ENCODE results near the gene SERINC5. TPM values are rescaled to one million over a fixed set of nuclear protein-coding genes. Genes with fewer than 3 reads are reported as not detected.
A peak's percentile ranks its signal among the peaks of the same experiment; 100 is the strongest.

The SERINC5 gene
- total and polyA plus RNA-seq, 2 of the 4 experiments (the other 2 are of a cell fraction): 5.0 to 8.1 TPM

- intact Hi-C loops (cut with micrococcal nuclease): no loop called here
- H3K4ac ChIP-seq (ENCODE audit: low read depth, low read length): no peak overlapping the region
- H2BK120ac ChIP-seq (ENCODE audit: low read depth, low read length): no peak overlapping the region
- peak overlapping the region; percentile 58 for H2AFZ ChIP-seq (replicated peaks; ENCODE audit: low read length, poor library complexity)
- H4K8ac ChIP-seq (ENCODE audit: low read depth in 2 of 2, low read length in 2 of 2): 0 out of 4 replicates have a peak overlapping the region, but pooled peaks of 1 of the 2 experiments have one; percentile 26
- no peak overlapping the region for H3K9ac ChIP-seq (ENCODE audit: low read depth, low read length)
- no peak overlapping the region for H3K4me3 ChIP-seq (ENCODE audit: insufficient read depth, low read depth, low read length)
- H3K23ac ChIP-seq (ENCODE audit: low read depth, low read length): peak overlapping the region; percentile 12; the same call in 1 of the 2 replicates
- ChIA-PET CTCF (interaction anchor here (1.3 kb wide), 1 partner anchor 66 kb away, joined by 3 read pairs; no protein-coding TSS in a partner anchor), POLR2A (ENCODE audit: unreplicated experiment) (no interaction called here)
- no CpG with 5 or more reads among the region's 4 CpGs for WGBS, 2 experiments (ENCODE audit: extremely low coverage in 2 of 2, insufficient read length in 1 of 2)
- no peaks in the 10 kb centered on the region for H3K9me3 ChIP-seq (ENCODE audit: control insufficient read depth, insufficient read depth, low read length)
- no TSS peak for BruUV-seq (replicated peaks)
- H3K14ac ChIP-seq (replicated peaks; ENCODE audit: low read depth, low read length): peak overlapping the region; percentile 47; the same call in 1 of the 2 replicates
- no peak overlapping the region for H3K18ac ChIP-seq (ENCODE audit: low read depth, low read length)
- ATAC-seq (ENCODE audit: low read depth) (no peak), DNase-seq (no peak)
- no peak overlapping the region for H3K56ac ChIP-seq (ENCODE audit: extremely low read depth, insufficient read depth, low read length)
- H2BK5ac ChIP-seq (ENCODE audit: low read depth, low read length, poor library complexity, severe bottlenecking): no peak overlapping the region
- no peak overlapping the region for H3K4me2 ChIP-seq (ENCODE audit: low read depth, low read length)
- no peaks in the 10 kb centered on the region for H4K20me1 ChIP-seq (ENCODE audit: insufficient read depth, low read length)
- H2BK20ac ChIP-seq (ENCODE audit: low read depth, low read length): no peak overlapping the region
- no peaks in the 10 kb centered on the region for H3K36me3 ChIP-seq (ENCODE audit: control insufficient read depth, insufficient read depth, low read length)
- TF ChIP-seq POLR2A (IDR thresholded peaks at IDR 0.05; ENCODE audit: low read depth, low read length) (no peak), CHD1 (IDR thresholded peaks at IDR 0.05; ENCODE audit: low read depth, low read length) (no peak), FOS (IDR thresholded peaks at IDR 0.05; ENCODE audit: low read depth, low read length) (no peak), MXI1 (IDR thresholded peaks at IDR 0.05; ENCODE audit: borderline replicate concordance, low read depth, low read length) (no peak), BHLHE40 (IDR thresholded peaks at IDR 0.05; ENCODE audit: low read depth, low read length) (no peak), RCOR1 (IDR thresholded peaks at IDR 0.05; ENCODE audit: insufficient replicate concordance, low read length) (no peak), MAZ (IDR thresholded peaks at IDR 0.05; ENCODE audit: borderline replicate concordance, low read depth, low read length) (no peak), RFX5 (IDR thresholded peaks at IDR 0.05; ENCODE audit: low read depth, low read length) (no peak), ELK1 (IDR thresholded peaks at IDR 0.05; ENCODE audit: borderline replicate concordance, low read depth, low read length) (no peak), SMC3 (IDR thresholded peaks at IDR 0.05; ENCODE audit: low read depth, low read length) (no peak), CEBPB (IDR thresholded peaks at IDR 0.05; ENCODE audit: low read depth, low read length) (no peak)
- TF ChIP-seq, protein P1, sequence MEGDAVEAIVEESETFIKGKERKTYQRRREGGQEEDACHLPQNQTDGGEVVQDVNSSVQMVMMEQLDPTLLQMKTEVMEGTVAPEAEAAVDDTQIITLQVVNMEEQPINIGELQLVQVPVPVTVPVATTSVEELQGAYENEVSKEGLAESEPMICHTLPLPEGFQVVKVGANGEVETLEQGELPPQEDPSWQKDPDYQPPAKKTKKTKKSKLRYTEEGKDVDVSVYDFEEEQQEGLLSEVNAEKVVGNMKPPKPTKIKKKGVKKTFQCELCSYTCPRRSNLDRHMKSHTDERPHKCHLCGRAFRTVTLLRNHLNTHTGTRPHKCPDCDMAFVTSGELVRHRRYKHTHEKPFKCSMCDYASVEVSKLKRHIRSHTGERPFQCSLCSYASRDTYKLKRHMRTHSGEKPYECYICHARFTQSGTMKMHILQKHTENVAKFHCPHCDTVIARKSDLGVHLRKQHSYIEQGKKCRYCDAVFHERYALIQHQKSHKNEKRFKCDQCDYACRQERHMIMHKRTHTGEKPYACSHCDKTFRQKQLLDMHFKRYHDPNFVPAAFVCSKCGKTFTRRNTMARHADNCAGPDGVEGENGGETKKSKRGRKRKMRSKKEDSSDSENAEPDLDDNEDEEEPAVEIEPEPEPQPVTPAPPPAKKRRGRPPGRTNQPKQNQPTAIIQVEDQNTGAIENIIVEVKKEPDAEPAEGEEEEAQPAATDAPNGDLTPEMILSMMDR (conservative IDR thresholded peaks at IDR 0.05; ENCODE audit: low read depth, low read length): no peak
- TF ChIP-seq, protein P2, sequence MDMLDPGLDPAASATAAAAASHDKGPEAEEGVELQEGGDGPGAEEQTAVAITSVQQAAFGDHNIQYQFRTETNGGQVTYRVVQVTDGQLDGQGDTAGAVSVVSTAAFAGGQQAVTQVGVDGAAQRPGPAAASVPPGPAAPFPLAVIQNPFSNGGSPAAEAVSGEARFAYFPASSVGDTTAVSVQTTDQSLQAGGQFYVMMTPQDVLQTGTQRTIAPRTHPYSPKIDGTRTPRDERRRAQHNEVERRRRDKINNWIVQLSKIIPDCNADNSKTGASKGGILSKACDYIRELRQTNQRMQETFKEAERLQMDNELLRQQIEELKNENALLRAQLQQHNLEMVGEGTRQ (IDR thresholded peaks at IDR 0.05; ENCODE audit: low read depth, low read length): no peak
- dilution Hi-C loops (cut with HindIII; ENCODE audit: low sequenced_read_pairs, unreplicated experiment): no loop called here
- peaks cover 5 to 25% of the 10 kb centered on the region in 2 experiments; a peak in 2 of 4 replicates for H3K79me1 ChIP-seq (ENCODE audit: low read depth in 1 of 2, low read length in 2 of 2)
- H3K4me1 ChIP-seq (ENCODE audit: control insufficient read depth, insufficient read depth, low read length): peaks cover 6% of the 10 kb centered on the region
- no peak overlapping the region for H4K5ac ChIP-seq (ENCODE audit: low read depth, low read length)
- in situ Hi-C loops (cut with MboI; ENCODE audit: low sequenced_read_pairs): no loop called here
- H2BK15ac ChIP-seq (ENCODE audit: low read depth, low read length): no peak overlapping the region
- H2AK5ac ChIP-seq (ENCODE audit: low read depth, low read length): no peak overlapping the region; the same call in 1 of the 2 replicates
- H4K91ac ChIP-seq (ENCODE audit: insufficient read depth, low read depth, low read length): no peak overlapping the region
- peak overlapping the region; percentile 37 for H2AK9ac ChIP-seq (replicated peaks; ENCODE audit: low read depth, low read length, poor library complexity)
- peaks cover 21% of the 10 kb centered on the region for H3K9me1 ChIP-seq (ENCODE audit: insufficient read depth, low read length)
- H3K27me3 ChIP-seq (ENCODE audit: control insufficient read depth, insufficient read depth, low read length): no peaks in the 10 kb centered on the region
- no peak overlapping the region for H3K27ac ChIP-seq (ENCODE audit: insufficient read depth, low read length)
Measured at GRCh38 chr5:80191991-80192398, 63.9 kb downstream of the SERINC5 start.
